ENCODE measurements around the gene PRF1.
"Not testable (repeated sequence)": the region's sequence is repeated elsewhere in the genome, so short reads cannot be mapped to it uniquely, and the experiment has no call there.

PRF1 gene

DNA sequence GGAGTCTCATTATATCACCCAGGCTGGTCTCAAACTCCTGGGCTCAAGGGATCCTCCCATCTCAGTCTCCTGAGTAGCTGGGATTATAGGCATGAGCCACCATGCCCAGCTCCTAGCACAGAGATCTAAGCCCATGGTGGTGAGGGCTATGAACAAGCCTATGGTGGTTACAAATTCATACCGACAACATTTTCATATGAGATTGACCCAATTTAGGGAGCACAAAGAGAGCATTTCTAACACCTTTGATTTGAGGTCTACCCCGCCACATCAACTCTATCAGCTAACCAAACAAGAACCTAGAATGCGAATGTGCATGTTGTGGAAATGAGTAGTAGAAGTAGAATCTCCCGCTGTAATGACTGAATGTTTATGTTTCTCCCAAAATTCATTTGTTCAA, 14.2 kb upstream of the PRF1 start:
- DNase-seq: no peak

- DNase-seq: no peak
Observed at GRCh38 chr10:70615784-70616522, 13.4 kb upstream of the PRF1 start.

GRCh38 chr10:70615211-70615610, 12.7 kb upstream of the PRF1 start:
- DNase-seq: no peak

GRCh38 chr10:70614364-70614763, 11.8 kb upstream of the PRF1 start:
- not testable (repeated sequence) for DNase-seq

GRCh38 chr10:70613941-70614340, 11.4 kb upstream of the PRF1 start:
- no peak for DNase-seq

DNA sequence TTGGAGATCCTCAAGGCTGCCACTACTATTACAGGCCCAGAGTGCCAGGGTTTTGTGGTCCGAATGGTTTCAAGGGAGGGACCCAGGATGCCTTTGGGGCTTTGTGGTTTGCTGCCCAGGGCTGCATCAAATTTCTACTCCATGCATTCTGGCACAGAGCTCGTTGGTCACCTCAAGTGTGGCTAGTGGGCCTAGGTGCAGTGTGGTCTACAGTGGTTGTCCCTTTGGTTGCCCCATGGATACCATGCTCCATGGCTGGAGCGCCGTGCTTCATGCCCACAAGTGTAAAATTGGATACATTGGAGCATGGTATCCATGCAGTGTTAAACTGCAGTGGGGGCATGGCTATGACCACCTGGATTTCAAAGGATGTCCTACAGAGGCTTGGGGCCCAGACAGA, 5.4 kb upstream of the PRF1 start:
- no peak for DNase-seq

DNA sequence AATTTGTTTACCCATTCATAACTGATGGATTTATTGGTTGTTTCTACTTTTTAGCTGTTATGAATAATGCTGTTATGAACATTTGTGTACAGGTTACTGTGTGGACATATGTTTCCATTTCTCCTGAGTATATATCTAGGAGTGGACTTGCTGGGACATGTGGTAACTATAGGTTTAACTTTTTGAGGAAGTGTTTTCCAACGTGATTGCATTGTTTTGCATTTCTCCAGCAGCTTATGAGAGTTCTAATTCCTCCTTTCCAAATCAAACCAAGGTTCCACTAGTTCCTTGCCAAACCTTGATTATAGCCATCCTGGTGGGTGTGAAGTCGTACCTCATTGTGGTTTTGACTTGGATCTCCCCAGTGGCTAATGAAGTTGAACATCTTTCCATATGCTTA, 2.6 kb upstream of the PRF1 start:
- DNase-seq: no peak

DNA sequence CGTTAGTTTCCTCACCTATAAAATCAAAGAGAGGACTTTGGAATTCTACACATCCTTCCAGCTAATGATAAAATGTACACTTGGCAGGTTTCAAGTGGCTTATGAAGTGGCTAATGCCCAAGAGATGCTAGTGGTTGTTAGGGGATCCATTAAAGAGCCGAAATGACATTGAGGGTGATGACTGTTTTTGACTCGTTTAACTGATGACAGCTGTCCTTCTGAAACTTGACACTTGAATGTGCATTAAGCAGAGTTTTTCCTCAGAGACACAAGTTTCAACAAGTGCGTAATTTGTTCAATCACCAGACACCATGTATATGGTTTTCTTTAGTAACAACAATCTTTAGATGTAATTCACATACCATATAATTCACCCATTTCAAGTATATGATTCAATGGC, 1.6 kb upstream of the PRF1 start:
- no peak for DNase-seq

- peak; percentile 40 for DNase-seq
Observed at GRCh38 chr10:70603449-70603801, 884 bp upstream of the PRF1 start.

DNA sequence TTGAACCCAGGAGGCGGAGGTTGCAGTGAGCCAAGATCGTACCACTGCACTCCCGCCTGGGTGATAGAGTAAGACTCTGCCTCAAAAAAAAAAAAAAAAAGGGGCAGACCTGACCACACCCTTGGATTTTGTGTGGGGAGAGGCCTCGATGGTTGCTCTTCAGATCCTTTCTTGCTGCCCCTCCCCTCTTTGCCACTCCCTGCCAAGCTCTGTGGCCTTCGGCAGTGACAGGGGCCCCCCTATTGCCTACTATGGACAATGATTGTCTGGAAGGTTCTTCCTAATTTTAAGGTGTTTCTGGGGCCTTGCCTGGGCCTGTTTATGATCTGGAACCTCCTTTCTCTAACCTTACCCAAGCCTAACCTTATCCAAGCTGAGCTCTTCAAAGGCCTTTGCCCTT, 795 bp downstream of the PRF1 start:
- no peak for DNase-seq

- DNase-seq: no peak
Observed at GRCh38 chr10:70600512-70601395, 1.8 kb downstream of the PRF1 start.

DNA sequence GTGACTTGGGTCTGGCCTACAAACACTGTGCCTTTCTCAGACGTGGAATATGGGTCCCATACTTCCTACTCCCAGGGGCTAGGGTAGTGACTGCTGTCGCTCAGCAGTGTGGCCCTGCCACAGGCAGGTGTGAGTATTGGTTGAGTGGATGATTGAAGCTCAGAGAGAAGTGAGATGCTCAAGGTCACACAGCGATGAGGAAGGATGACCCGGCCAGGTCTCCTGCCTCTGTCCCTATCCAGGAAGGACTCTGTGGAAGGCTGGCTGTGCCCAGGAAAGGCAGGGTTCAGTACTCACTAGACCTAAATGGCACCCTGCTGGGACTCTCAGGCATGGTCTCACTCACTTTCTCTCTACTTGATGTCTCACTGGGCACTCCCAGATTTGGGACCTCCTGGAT, 2.8 kb downstream of the PRF1 start:
- no peak for DNase-seq

DNA sequence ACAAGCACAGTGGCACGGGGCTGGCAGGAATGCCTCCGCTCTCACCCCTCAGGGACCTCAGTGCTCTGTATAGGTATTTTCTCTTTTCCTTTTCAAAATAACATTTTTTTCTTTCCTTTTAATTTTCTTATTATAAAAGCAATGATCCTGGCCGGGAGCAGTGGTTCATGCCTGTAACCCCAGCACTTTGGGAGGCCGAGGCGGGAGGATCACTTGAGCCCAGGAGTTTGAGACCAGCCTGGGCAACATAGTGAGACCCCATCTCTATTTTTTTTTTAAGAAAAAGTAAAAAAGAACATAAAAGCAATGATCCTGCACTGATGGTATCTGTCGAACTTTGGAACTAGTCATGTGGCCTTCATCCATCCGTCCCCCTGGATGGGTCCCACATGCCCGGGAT, 3.2 kb downstream of the PRF1 start:
- no peak for DNase-seq

DNA sequence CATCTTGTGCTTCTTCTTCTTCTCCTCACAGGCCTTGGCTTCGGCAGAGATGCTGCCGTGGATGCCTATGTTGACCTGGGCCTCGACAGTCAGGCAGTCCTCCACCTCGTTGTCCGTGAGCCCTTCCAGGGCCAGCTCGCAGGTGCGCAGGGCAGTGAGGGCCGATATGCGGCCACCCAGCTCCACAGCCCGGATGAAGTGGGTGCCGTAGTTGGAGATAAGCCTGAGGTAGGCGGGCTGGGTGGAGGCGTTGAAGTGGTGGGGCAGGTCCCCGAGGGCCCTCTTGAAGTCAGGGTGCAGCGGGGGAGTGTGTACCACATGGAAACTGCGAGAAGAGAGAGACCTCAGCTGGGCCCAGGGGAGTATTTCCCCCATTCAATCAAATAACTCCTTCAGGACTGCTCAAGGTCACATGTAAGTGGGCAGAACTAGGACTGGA, 3.7 kb downstream of the PRF1 start:
- DNase-seq: no peak

DNA sequence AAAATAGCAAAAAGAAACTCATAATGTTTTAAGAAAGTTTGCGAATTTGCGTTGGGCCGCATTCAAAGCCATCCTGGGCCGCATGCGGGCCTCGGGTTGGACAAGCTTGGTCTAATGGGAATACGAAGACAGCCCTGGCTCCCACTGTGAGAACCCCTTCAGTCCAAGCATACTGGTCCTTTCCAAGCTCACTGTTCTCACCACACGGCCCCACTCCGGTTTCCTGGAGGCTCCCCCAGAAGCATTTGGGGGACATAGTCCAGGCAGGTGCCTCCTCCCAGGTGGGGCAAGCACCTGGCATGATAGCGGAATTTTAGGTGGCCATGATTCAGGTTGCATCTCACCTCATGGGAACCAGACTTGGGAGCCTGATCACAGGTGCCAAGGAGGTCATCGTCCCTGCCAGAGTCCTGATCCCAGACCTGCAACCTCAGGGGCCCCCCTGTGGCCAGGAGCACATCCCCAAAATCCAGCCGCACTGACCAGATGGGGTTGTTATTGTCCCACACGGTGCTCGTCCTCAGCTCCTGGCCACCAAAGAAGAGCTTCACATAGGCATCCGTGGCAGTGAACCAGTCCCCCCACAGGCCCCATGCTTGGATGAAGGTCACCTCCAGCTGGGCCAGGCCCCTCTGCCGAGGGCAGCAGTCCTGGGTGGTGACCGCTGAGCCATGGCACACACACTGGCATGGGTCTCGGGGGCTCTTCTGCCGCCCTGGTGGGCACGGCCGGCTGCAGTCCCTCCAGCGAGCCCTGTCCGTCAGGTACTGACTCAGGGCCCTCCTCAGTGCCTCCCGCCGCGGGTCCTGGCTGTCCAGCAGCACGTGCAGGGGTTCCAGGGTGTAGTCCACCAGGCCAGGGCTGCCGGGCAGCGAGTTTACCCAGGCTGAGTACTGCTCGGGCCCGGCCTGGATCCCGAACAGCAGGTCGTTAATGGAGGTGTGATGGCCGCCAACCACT, 4.4 kb downstream of the PRF1 start:
- DNase-seq: no peak

- no peak for DNase-seq
Observed at GRCh38 chr10:70596860-70597809, 5.4 kb downstream of the PRF1 start.

DNA sequence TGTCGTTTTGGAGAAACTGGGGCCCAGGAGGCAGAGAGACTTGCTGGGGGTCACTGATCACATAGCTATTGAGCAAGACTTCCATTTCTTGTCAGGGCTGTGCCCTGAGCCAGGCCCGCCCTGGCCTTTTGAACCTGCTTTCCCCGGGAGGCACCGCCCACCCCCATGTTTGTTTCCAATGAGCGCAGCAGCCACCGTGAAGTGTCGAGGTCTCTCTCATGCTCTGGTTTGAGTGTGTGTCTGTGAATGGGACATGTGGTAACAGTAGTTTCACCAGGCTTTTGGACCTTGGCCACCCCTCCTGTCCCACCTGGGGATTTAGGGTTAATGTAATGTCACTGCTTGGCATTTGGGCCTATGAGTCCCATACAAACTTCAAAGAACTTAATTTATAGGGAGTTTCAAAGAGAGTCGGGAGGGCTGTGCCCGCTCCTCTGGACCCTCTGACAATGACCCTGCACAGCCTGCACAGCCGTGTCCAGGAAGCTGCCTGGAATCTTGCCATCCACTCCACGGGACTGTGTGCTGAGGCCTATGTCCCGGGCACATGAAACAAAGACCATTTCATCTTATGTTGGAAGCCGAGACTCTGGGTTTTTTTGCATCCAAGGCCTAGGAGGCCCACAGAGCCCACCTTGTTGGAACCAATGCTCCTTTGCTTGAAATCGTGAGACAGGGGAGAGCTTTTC, 6.3 kb downstream of the PRF1 start:
- no peak for DNase-seq

DNA sequence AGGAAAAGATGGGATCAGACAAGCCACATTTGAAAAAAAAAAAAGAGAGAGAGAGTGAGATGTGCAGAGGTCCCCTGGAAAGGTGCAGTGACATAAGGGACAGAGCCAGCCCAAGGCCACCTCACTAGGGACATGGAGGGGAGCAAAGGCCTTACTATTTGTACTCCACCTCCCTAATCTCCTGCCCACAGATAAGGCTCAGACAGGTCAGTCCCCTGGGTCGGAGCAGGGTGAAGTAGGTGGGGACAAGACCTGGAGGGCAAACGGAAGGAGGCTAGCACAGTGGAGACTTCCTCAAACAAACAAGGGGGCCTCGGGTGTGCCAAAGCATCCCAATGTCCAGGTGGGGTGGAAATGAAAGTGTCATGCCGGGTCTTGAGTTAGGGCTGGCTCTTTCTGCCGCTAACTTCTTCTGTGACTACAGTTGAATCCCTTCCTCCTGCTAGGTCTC, 7.0 kb downstream of the PRF1 start:
- no peak for DNase-seq

DNA sequence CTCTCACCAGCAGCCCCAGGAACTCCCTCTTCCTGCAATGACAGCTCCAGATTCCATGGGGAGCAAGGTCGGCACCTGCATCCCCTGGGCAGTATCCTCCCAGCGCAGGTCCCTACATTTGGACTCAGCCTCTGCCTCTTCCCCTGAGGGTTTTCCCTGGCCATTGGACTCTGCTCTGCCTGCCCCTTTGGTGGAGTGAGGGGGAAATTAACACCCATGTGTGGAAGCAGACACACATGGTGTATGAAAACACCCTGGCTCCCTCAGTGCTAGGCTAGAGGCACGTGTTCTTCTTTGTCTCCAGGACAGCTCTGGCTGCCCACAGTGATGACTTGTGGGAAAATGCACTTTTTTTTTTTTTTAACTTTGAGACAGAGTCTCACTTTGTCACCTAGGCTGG, 8.4 kb downstream of the PRF1 start:
- DNase-seq: no peak

GRCh38 chr10:70593513-70593890, 9.0 kb downstream of the PRF1 start:
- no peak for DNase-seq
